Measurements from ENCODE around the gene INPP4A. TPM values are rescaled to one million over a fixed set of nuclear protein-coding genes. Genes with fewer than 3 reads are reported as not detected.

INPP4A gene
- polyA plus RNA-seq, 1 donor (not counting 4 experiments of a cell fraction or from before 2014, with no cell fraction given) = 10.7 TPM

- H3K4me3 ChIP-seq (ENCODE audit: control insufficient read depth in 2 of 3, extremely low read depth in 1 of 3, insufficient read depth in 2 of 3, low read depth in 1 of 3, low read length in 3 of 3) = no peak overlapping the region
- H3K9ac ChIP-seq (ENCODE audit: control insufficient read depth, extremely low read depth, insufficient read depth, low read length) = no peak overlapping the region
- no peak for DNase-seq (ENCODE audit: low read depth, low spot score)
- no peaks in the 10 kb centered on the region for H4K20me1 ChIP-seq (ENCODE audit: control insufficient read depth, extremely low read depth, insufficient read depth, low read length)
- peaks cover 8 to 16% of the 10 kb centered on the region in 2 experiments for H3K36me3 ChIP-seq (ENCODE audit: control insufficient read depth in 2 of 2, extremely low read depth in 1 of 2, insufficient read depth in 2 of 2, low read length in 2 of 2)
- TF ChIP-seq EZH2 (IDR thresholded peaks at IDR 0.05; ENCODE audit: low read length) = no peak
- no peak for TF ChIP-seq CTCF (optimal IDR thresholded peaks at IDR 0.05 in 1 of 3, IDR thresholded peaks at IDR 0.05 in 1 of 3, conservative IDR thresholded peaks at IDR 0.05 in 1 of 3; ENCODE audit: extremely low read depth in 1 of 3, insufficient read depth in 2 of 3, low read length in 3 of 3)
- dilution Hi-C loops (cut with MboI; ENCODE audit: extremely low pct_ligation_motif_present, low sequenced_read_pairs) = no loop called here
- H3K9me1 ChIP-seq (ENCODE audit: control insufficient read depth, extremely low read depth, insufficient read depth, low read length) = no peaks in the 10 kb centered on the region
- H3K27ac ChIP-seq (ENCODE audit: control insufficient read depth, insufficient read depth, low read length) = no peak overlapping the region
- FAIRE-seq = no peak
- H2AFZ ChIP-seq (ENCODE audit: control insufficient read depth, low read length) = no peak overlapping the region
- H3K79me2 ChIP-seq (ENCODE audit: control insufficient read depth, insufficient read depth, low read length) = no peaks in the 10 kb centered on the region
- no peaks in the 10 kb centered on the region for H3K9me3 ChIP-seq (ENCODE audit: control insufficient read depth, low read depth, low read length)
- no peak overlapping the region for H3K4me2 ChIP-seq (ENCODE audit: control insufficient read depth, extremely low read depth, insufficient read depth, low read depth, low read length)
- no peaks in the 10 kb centered on the region for H3K4me1 ChIP-seq (ENCODE audit: control insufficient read depth, extremely low read depth, insufficient read depth, low read length)
- no peaks in the 10 kb centered on the region for H3K27me3 ChIP-seq (ENCODE audit: control insufficient read depth, extremely low read depth, insufficient read depth, low read length)
These were observed 100.9 kb downstream of the INPP4A start for GRCh38 chr2:98545591-98545990.

GRCh38 chr2:98546186-98546585, 101.5 kb downstream of the INPP4A start:
- Histone ChIP-seq H3K36me3 (ENCODE audit: control insufficient read depth in 2 of 2, extremely low read depth in 1 of 2, insufficient read depth in 2 of 2, low read length in 2 of 2) (peaks cover 8 to 16% of the 10 kb centered on the region in 2 experiments), H3K27ac (ENCODE audit: control insufficient read depth, insufficient read depth, low read length) (no peak overlapping the region), H3K9me1 (ENCODE audit: control insufficient read depth, extremely low read depth, insufficient read depth, low read length) (no peaks in the 10 kb centered on the region), H3K4me3 (ENCODE audit: control insufficient read depth in 2 of 3, extremely low read depth in 1 of 3, insufficient read depth in 2 of 3, low read depth in 1 of 3, low read length in 3 of 3) (no peak overlapping the region), H3K4me2 (ENCODE audit: control insufficient read depth, extremely low read depth, insufficient read depth, low read depth, low read length) (no peak overlapping the region), H3K27me3 (ENCODE audit: control insufficient read depth, extremely low read depth, insufficient read depth, low read length) (no peaks in the 10 kb centered on the region), H3K79me2 (ENCODE audit: control insufficient read depth, insufficient read depth, low read length) (no peaks in the 10 kb centered on the region), H3K9me3 (ENCODE audit: control insufficient read depth, low read depth, low read length) (no peaks in the 10 kb centered on the region), H4K20me1 (ENCODE audit: control insufficient read depth, extremely low read depth, insufficient read depth, low read length) (no peaks in the 10 kb centered on the region), H2AFZ (ENCODE audit: control insufficient read depth, low read length) (no peak overlapping the region), H3K4me1 (ENCODE audit: control insufficient read depth, extremely low read depth, insufficient read depth, low read length) (no peaks in the 10 kb centered on the region), H3K9ac (ENCODE audit: control insufficient read depth, extremely low read depth, insufficient read depth, low read length) (no peak overlapping the region)
- FAIRE-seq = no peak
- dilution Hi-C loops (cut with MboI; ENCODE audit: extremely low pct_ligation_motif_present, low sequenced_read_pairs) = no loop called here
- DNase-seq (ENCODE audit: low read depth, low spot score) = no peak
- no peak for TF ChIP-seq EZH2 (IDR thresholded peaks at IDR 0.05; ENCODE audit: low read length)
- TF ChIP-seq CTCF (optimal IDR thresholded peaks at IDR 0.05 in 1 of 3, IDR thresholded peaks at IDR 0.05 in 1 of 3, conservative IDR thresholded peaks at IDR 0.05 in 1 of 3; ENCODE audit: extremely low read depth in 1 of 3, insufficient read depth in 2 of 3, low read length in 3 of 3) = no peak
